Measurements from ENCODE around the gene AGAP5. TPM values are rescaled to one million over a fixed set of nuclear protein-coding genes. Genes with fewer than 3 reads are reported as not detected.
A peak's percentile ranks its signal among the peaks of the same experiment; 100 is the strongest.

Gene AGAP5
- total and polyA plus RNA-seq, 2 of the 13 experiments (the other 11 are each of a cell fraction or from before 2014, with no cell fraction given) = 5.3 to 7.9 TPM

DNA sequence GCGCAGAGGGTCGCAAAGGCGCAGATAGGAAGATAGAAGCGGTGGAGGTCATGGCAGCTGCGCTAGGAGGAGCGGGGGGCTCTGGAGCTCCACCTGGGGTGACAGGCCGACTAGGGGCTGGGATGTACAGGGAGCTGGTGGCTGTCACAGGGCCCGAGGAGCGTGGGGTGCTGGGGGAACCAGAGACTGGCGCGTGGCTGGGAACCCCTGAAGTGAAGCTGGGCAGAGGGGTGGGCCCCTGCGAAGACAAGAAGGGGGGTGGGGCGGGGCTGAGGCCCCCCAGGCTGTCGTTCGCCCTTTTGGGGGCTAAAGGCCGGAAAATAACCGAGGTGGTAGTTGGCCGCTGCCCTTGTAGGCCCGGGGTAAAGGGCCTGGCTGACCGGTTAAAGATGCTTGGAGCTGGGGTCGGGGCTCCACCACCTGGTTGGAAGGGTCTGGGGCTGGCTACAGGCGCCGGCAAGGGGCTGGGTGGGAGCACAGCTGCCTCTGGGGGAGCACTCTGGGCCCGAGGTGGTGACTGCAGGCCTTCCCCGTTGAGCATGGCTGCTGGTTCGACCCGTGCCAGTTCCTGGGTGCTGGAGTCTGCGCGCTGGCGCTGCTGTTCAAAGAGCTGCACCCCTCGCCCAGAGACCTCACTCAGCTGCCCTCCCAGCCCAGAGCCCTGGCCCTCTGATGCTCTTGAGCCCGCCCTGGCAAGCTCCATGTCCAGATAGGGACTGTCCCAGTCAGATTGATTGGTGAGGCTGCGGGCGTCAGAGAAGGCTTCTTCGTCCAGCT is 49.8 kb downstream of the AGAP5 start:
- no peaks in the 10 kb centered on the region for H3K79me2 ChIP-seq (ENCODE audit: insufficient read depth, low read length)
- no peak overlapping the region for H3K9ac ChIP-seq (ENCODE audit: insufficient read depth, low read depth, low read length)
- intact Hi-C loops (cut with micrococcal nuclease; ENCODE audit: unreplicated experiment) = no loop called here
- peak; percentile 80 for TF ChIP-seq ZNF263 (CRISPR knock-in tag; IDR thresholded peaks at IDR 0.05)
- TF ChIP-seq CCAR2 (optimal IDR thresholded peaks at IDR 0.05; ENCODE audit: low read depth, low read length) = no peak
- in situ Hi-C loops (cut with HindIII; ENCODE audit: extremely low pct_ligation_motif_present, low pct_unique_long_range_greater_than_20kb) = loop anchor here (25.0 kb wide), 1 partner anchor 386 kb away; the partner anchor contains the start of gene MRPS16
- H3K4me3 ChIP-seq (replicated peaks in 1 of 3; ENCODE audit: insufficient read depth in 1 of 3, low read depth in 2 of 3, low read length in 3 of 3) = no peak overlapping the region
- no peaks in the 10 kb centered on the region for H3K36me3 ChIP-seq (replicated peaks in 1 of 2; ENCODE audit: control insufficient read depth in 1 of 2, insufficient read depth in 2 of 2, low read length in 2 of 2)
- H3K9me3 ChIP-seq (ENCODE audit: low read length) = no peaks in the 10 kb centered on the region
- peaks cover 3 to 4% of the 10 kb centered on the region in 2 experiments; a peak in 1 of 5 replicates for H3K27me3 ChIP-seq (ENCODE audit: control insufficient read depth in 1 of 2, insufficient read depth in 2 of 2, low read length in 2 of 2)
- H3K27ac ChIP-seq (ENCODE audit: extremely low read length, insufficient read depth, low read length) = no peak overlapping the region
- peaks cover 27% of the 10 kb centered on the region for H3K4me1 ChIP-seq (ENCODE audit: insufficient read depth, low read length)
- ChIA-PET CTCF (ENCODE audit: low intra/inter-chr PET ratio, low total read pairs) (no interaction called here), POLR2A (no interaction called here)
- no peak; the same call in 2 of the 3 replicates for ATAC-seq
- H3K4me2 ChIP-seq (ENCODE audit: low read depth, low read length) = no peak overlapping the region
- 59% methylated on average over 23 of the region's 35 CpGs for WGBS (ENCODE audit: low lambda C conversion rate)
- H4K20me1 ChIP-seq (ENCODE audit: insufficient read depth, low read length) = no peaks in the 10 kb centered on the region
- no peak for DNase-seq (ENCODE audit: low spot score)
- BruUV-seq (replicated peaks) = no TSS peak
- no peak overlapping the region for H2AFZ ChIP-seq (ENCODE audit: low read length)
- FAIRE-seq = no peak

DNA sequence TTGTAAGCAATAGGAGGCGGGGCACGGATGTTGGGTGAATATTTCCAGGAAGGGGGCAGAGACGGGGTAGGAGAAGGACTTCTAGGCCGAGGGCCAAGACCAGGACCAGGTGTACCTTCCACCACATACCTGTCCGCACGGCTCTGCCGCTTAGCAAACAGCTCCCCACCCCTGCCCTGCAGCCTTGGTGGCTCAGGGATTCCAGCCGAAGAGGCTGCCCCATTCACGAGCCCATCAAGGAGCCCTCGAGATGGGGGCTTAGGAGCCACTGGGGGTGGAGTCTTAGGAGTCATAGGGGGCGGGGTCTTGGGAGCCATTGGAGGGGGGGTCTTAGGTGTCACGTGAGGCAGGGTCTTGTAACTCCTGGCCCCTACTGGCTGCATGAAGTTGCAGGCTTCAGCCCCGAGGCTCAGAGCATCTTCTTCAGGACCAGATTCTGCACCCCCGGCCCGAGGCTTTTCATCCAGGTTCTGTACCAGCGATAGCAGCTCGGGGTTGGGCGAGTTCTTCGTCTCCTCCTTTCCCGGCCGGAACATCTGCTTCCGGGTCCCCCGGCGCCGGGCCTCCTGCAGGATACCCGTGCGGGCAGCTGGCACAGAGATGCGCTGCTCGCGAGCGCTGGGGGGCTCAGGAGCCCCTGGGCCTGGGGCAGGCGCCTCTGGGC is 50.6 kb downstream of the AGAP5 start:
- in situ Hi-C loops (cut with HindIII; ENCODE audit: extremely low pct_ligation_motif_present, low pct_unique_long_range_greater_than_20kb) (loop anchor here (25.0 kb wide), 1 partner anchor 385 kb away; the partner anchor contains the start of gene MRPS16), intact Hi-C loops (cut with micrococcal nuclease; ENCODE audit: unreplicated experiment) (no loop called here)
- POLR2A ChIA-PET = no interaction called here
- FAIRE-seq = no peak
- Histone ChIP-seq H3K36me3 (replicated peaks in 1 of 2; ENCODE audit: control insufficient read depth in 1 of 2, insufficient read depth in 2 of 2, low read length in 2 of 2) (no peaks in the 10 kb centered on the region), H3K4me1 (ENCODE audit: insufficient read depth, low read length) (peaks cover 27% of the 10 kb centered on the region), H3K27me3 (ENCODE audit: control insufficient read depth in 1 of 2, insufficient read depth in 2 of 2, low read length in 2 of 2) (0 out of 5 replicates have a peak, but pooled peaks cover 3 to 4% of the 10 kb centered on the region in 2 experiments), H3K4me2 (ENCODE audit: low read depth, low read length) (no peak overlapping the region), H4K20me1 (ENCODE audit: insufficient read depth, low read length) (no peaks in the 10 kb centered on the region), H3K9ac (ENCODE audit: insufficient read depth, low read depth, low read length) (no peak overlapping the region), H3K4me3 (replicated peaks in 1 of 3; ENCODE audit: insufficient read depth in 1 of 3, low read depth in 2 of 3, low read length in 3 of 3) (no peak overlapping the region), H3K79me2 (ENCODE audit: insufficient read depth, low read length) (no peaks in the 10 kb centered on the region), H2AFZ (ENCODE audit: low read length) (no peak overlapping the region), H3K9me3 (ENCODE audit: low read length) (no peaks in the 10 kb centered on the region), H3K27ac (ENCODE audit: extremely low read length, insufficient read depth, low read length) (no peak overlapping the region)
- DNase-seq (ENCODE audit: low spot score) = no peak
- CTCF ChIA-PET (ENCODE audit: low intra/inter-chr PET ratio, low total read pairs) = no interaction called here
- WGBS (ENCODE audit: low lambda C conversion rate) = 70% methylated on average over 28 of the region's 32 CpGs
- BruUV-seq (replicated peaks) = no TSS peak
- no peak for ATAC-seq
- TF ChIP-seq ZBTB8A (CRISPR knock-in tag; IDR thresholded peaks at IDR 0.05; ENCODE audit: borderline replicate concordance, low read depth) (no peak), FOXO1 (CRISPR knock-in tag; IDR thresholded peaks at IDR 0.05) (no peak), ZNF331 (CRISPR knock-in tag; IDR thresholded peaks at IDR 0.05) (no peak), ZNF264 (CRISPR knock-in tag; IDR thresholded peaks at IDR 0.05) (no peak), ZC3H13 (CRISPR knock-in tag; IDR thresholded peaks at IDR 0.05) (no peak)
- TF ChIP-seq, protein P1, sequence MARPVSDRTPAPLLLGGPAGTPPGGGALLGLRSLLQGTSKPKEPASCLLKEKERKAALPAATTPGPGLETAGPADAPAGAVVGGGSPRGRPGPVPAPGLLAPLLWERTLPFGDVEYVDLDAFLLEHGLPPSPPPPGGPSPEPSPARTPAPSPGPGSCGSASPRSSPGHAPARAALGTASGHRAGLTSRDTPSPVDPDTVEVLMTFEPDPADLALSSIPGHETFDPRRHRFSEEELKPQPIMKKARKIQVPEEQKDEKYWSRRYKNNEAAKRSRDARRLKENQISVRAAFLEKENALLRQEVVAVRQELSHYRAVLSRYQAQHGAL (CRISPR knock-in tag; IDR thresholded peaks at IDR 0.05; ENCODE audit: not compliant biosample characterization) = no peak

All from HepG2 (cell line).